ENCODE measurements around the gene AMTN.

DNA sequence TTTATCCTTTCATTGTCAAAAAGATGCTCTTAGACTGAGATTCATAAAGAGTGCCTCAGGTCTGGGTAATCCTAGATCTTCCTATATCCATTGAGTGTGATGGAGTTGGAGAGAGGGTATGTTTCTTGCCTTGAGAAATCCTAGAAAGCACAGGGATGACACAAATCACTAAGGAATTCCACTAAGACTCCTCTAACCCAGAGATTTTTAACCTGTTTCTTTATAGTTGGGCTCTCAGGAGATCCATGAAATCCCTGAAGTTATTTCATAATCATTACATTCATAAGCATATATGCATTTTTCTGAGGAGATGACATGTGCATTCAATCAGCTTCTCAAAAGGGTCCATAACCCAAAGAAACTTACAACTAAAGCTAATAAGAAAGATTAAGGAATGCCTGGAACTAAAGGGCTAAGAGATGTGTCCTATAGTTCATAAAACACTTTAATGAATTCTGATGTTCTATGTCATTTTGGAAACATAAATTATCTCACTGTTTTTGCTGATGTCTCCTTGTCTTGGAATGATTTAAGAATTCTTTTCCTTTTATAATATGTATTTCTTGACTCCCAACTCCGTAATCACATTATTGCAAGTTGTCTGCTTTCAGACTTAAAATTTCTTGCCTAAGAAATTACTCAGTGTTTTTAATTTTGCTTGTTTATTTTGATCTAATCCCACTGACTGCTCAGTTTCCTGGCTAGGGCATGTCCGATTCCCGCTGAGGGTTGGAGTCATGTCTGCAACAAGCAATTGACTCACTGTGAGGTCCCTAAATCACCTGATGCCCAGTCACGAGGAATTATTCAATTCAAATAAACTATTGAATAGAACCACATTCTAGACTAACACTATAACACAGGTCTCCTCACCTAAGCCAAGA is 2.8 kb upstream of the AMTN start:
- TF ChIP-seq, protein P1, sequence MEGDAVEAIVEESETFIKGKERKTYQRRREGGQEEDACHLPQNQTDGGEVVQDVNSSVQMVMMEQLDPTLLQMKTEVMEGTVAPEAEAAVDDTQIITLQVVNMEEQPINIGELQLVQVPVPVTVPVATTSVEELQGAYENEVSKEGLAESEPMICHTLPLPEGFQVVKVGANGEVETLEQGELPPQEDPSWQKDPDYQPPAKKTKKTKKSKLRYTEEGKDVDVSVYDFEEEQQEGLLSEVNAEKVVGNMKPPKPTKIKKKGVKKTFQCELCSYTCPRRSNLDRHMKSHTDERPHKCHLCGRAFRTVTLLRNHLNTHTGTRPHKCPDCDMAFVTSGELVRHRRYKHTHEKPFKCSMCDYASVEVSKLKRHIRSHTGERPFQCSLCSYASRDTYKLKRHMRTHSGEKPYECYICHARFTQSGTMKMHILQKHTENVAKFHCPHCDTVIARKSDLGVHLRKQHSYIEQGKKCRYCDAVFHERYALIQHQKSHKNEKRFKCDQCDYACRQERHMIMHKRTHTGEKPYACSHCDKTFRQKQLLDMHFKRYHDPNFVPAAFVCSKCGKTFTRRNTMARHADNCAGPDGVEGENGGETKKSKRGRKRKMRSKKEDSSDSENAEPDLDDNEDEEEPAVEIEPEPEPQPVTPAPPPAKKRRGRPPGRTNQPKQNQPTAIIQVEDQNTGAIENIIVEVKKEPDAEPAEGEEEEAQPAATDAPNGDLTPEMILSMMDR (conservative IDR thresholded peaks at IDR 0.05 in 1 of 2, IDR thresholded peaks at IDR 0.05 in 1 of 2; ENCODE audit: low read depth in 1 of 2, low read length in 2 of 2) = no peak
- TF ChIP-seq EZH2 (IDR thresholded peaks at IDR 0.05; ENCODE audit: low read length, missing control alignments) = no peak

All from fibroblast of lung (primary cell).